IMR-90 (cell line): ENCODE data around the gene SLC22A16. TPM values are rescaled to one million over a fixed set of nuclear protein-coding genes. Genes with fewer than 3 reads are reported as not detected.
"Not testable (repeated sequence)": the region's sequence is repeated elsewhere in the genome, so short reads cannot be mapped to it uniquely, and the experiment has no call there.

Experiments used
- ATAC-seq: fragments of 200-7000 bp; cut with Tn5 transposase; 2 replicates; pipeline ENCODE4 v1.9.1; 2020; ENCODE audit warnings: low read depth, mild to moderate bottlenecking, moderate library complexity
- BruUV-seq: library from RNA; stranded (reverse); fragments of 400-500 nt; replicated peaks from 2 replicates; lab custom pipeline; 2021; lab: Mats Ljungman, UMichigan
- CTCF ChIA-PET: fragments of 300-600 bp; formaldehyde crosslinking; extraction: SDS; loops from one replicate; lab custom pipeline; 2021; ENCODE audit warnings: antibody characterized with exemption; lab: Yijun Ruan, JAX
- POLR2A ChIA-PET: fragments of 300-600 bp; sonication (Branson Sonifier 250); formaldehyde crosslinking; loops from one replicate; lab custom pipeline; 2022; ENCODE audit warnings: antibody characterized with exemption; ENCODE audit not compliant: unreplicated experiment; lab: Charles Lee
- DNase-seq: peaks from one replicate; pipeline ENCODE4 v3.0.0; 2013
- H2AFZ ChIP-seq: replicated peaks from 2 replicates; pipeline ENCODE3; 2013; ENCODE audit warnings: low read length, mild to moderate bottlenecking; ENCODE audit not compliant: poor library complexity
- H2AK5ac ChIP-seq: 2 replicates; pipeline ENCODE4 v1.6.1; 2013; ENCODE audit warnings: low read depth, low read length, inconsistent platforms
- H2AK9ac ChIP-seq: replicated peaks from 2 replicates; pipeline ENCODE3; 2013; ENCODE audit warnings: mild to moderate bottlenecking, low read depth, low read length, moderate library complexity; ENCODE audit not compliant: poor library complexity
- H2BK120ac ChIP-seq: 2 replicates; pipeline ENCODE4 v1.6.1; 2013; ENCODE audit warnings: low read depth, low read length, inconsistent platforms
- H2BK15ac ChIP-seq: 3 replicates; pipeline ENCODE4 v1.6.1; 2013; ENCODE audit warnings: low read depth, low read length, inconsistent platforms
- H2BK20ac ChIP-seq: 2 replicates; pipeline ENCODE4 v1.6.1; 2013; ENCODE audit warnings: low read depth, mild to moderate bottlenecking, inconsistent platforms, low read length, moderate library complexity
- H2BK5ac ChIP-seq: 2 replicates; pipeline ENCODE4 v1.6.1; 2013; ENCODE audit warnings: mild to moderate bottlenecking, low read depth, low read length, inconsistent platforms; ENCODE audit not compliant: poor library complexity, severe bottlenecking
- H3K14ac ChIP-seq: replicated peaks from 2 replicates; pipeline ENCODE4 v1.6.1; 2013; ENCODE audit warnings: low read depth, low read length, inconsistent platforms
- H3K18ac ChIP-seq: 2 replicates; pipeline ENCODE4 v1.6.1; 2013; ENCODE audit warnings: low read depth, low read length, control low read depth
- H3K23ac ChIP-seq: 2 replicates; pipeline ENCODE4 v1.6.1; 2013; ENCODE audit warnings: low read depth, low read length, inconsistent platforms
- H3K27ac ChIP-seq: 2 replicates; pipeline ENCODE4 v1.5.1; 2013; ENCODE audit warnings: mild to moderate bottlenecking, control low read depth, low read length; ENCODE audit not compliant: insufficient read depth
- H3K27me3 ChIP-seq: 2 replicates; pipeline ENCODE4 v1.6.1; 2013; ENCODE audit warnings: low read length; ENCODE audit not compliant: control insufficient read depth, insufficient read depth
- H3K36me3 ChIP-seq: 2 replicates; pipeline ENCODE4 v1.6.1; 2013; ENCODE audit warnings: low read length, mixed read lengths; ENCODE audit not compliant: control insufficient read depth, insufficient read depth
- H3K4ac ChIP-seq: 2 replicates; pipeline ENCODE4 v1.6.1; 2013; ENCODE audit warnings: low read depth, low read length, inconsistent platforms
- H3K4me1 ChIP-seq: 2 replicates; pipeline ENCODE4 v1.6.1; 2013; ENCODE audit warnings: low read length, mixed read lengths; ENCODE audit not compliant: control insufficient read depth, insufficient read depth
- H3K4me2 ChIP-seq: 2 replicates; pipeline ENCODE4 v1.6.1; 2013; ENCODE audit warnings: low read depth, mild to moderate bottlenecking, control low read depth, low read length, moderate library complexity
- H3K4me3 ChIP-seq: 2 replicates; pipeline ENCODE4 v1.5.1; 2013; ENCODE audit warnings: low read depth, mild to moderate bottlenecking, control low read depth, low read length, moderate library complexity; ENCODE audit not compliant: insufficient read depth
- H3K56ac ChIP-seq: 2 replicates; pipeline ENCODE4 v1.6.1; 2013; ENCODE audit warnings: low read length, inconsistent platforms; ENCODE audit not compliant: insufficient read depth; ENCODE audit errors: extremely low read depth
- H3K79me1 ChIP-seq, 2 experiments: 2 replicates each; pipeline ENCODE4 v1.6.1; 2013; ENCODE audit warnings: low read length in 2 of 2, inconsistent platforms in 1 of 2, low read depth in 1 of 2
- H3K9ac ChIP-seq: 2 replicates; pipeline ENCODE4 v1.6.1; 2013; ENCODE audit warnings: low read depth, low read length, control low read depth
- H3K9me1 ChIP-seq: 2 replicates; pipeline ENCODE4 v1.6.1; 2013; ENCODE audit warnings: low read length, inconsistent platforms; ENCODE audit not compliant: insufficient read depth
- H3K9me3 ChIP-seq: 2 replicates; pipeline ENCODE4 v1.6.1; 2013; ENCODE audit warnings: low read length; ENCODE audit not compliant: control insufficient read depth, insufficient read depth
- H4K20me1 ChIP-seq: 2 replicates; pipeline ENCODE4 v1.6.1; 2013; ENCODE audit warnings: low read length, inconsistent platforms; ENCODE audit not compliant: insufficient read depth
- H4K5ac ChIP-seq: 2 replicates; pipeline ENCODE4 v1.6.1; 2013; ENCODE audit warnings: mild to moderate bottlenecking, low read depth, low read length, control low read depth
- H4K8ac ChIP-seq, 2 experiments: 2 replicates each; pipeline ENCODE4 v1.6.1; 2013; ENCODE audit warnings: low read depth in 2 of 2, low read length in 2 of 2, control low read depth in 1 of 2, inconsistent platforms in 1 of 2
- H4K91ac ChIP-seq: 2 replicates; pipeline ENCODE4 v1.6.1; 2013; ENCODE audit warnings: low read depth, low read length, inconsistent platforms; ENCODE audit not compliant: insufficient read depth
- WGBS, 2 experiments: methylation state at CpG; one replicate each; pipeline versions ENCODE4 v1.1.5 to v1.1.7; 2013; ENCODE audit warnings: missing lambda C conversion rate in 2 of 2; ENCODE audit not compliant: insufficient read length in 1 of 2; ENCODE audit errors: extremely low coverage in 2 of 2; 5-methylcytosine and 5-hydroxymethylcytosine counted together
- dilution Hi-C: fragments of 300-500 bp; cut with HindIII; formaldehyde crosslinking; loops from one replicate; pipeline ENCODE4 v1.14.3; 2018; ENCODE audit warnings: low sequenced_read_pairs; ENCODE audit not compliant: unreplicated experiment
- in situ Hi-C: fragments of 300-500 bp; cut with MboI; formaldehyde crosslinking; loops from 3 replicates; pipeline ENCODE4 v1.14.3; 2019; ENCODE audit warnings: low sequenced_read_pairs, inconsistent platforms, mixed read lengths
- intact Hi-C: fragments of 100-400 bp; cut with micrococcal nuclease; formaldehyde crosslinking; loops from 2 replicates; pipeline ENCODE4 v1.10.0; 2022
- polyA plus RNA-seq, 3 experiments: library from polyadenylated mRNA; depleted of rRNA; stranded (reverse); fragments of >200 nt; gene quantifications; 2 replicates each; pipeline ENCODE4 v1.2.3, GENCODE V29; 2012; ENCODE audit warnings: low replicate concordance in 1 of 3
- total RNA-seq: library from RNA; depleted of rRNA; stranded (reverse); fragments of >200 nt; gene quantifications from 2 replicates; pipeline ENCODE4 v1.2.3, GENCODE V29; 2012

Gene SLC22A16
- total and polyA plus RNA-seq, 2 of the 4 experiments (the other 2 are of a cell fraction) = not detected

- ATAC-seq, H3K27ac ChIP-seq, intact Hi-C loops, H3K79me1 ChIP-seq, H2AK9ac ChIP-seq, H2AFZ ChIP-seq, H3K9ac ChIP-seq, H3K4me1 ChIP-seq, H3K56ac ChIP-seq, CTCF ChIA-PET, H2BK15ac ChIP-seq, H3K18ac ChIP-seq, H4K20me1 ChIP-seq, H3K14ac ChIP-seq, H3K4me2 ChIP-seq, H4K8ac ChIP-seq, dilution Hi-C loops, DNase-seq, in situ Hi-C loops, H3K27me3 ChIP-seq, H3K9me3 ChIP-seq, H2BK5ac ChIP-seq, H2BK120ac ChIP-seq, H3K36me3 ChIP-seq, H3K23ac ChIP-seq, H4K5ac ChIP-seq, H2BK20ac ChIP-seq, H4K91ac ChIP-seq, BruUV-seq, H3K4ac ChIP-seq, H2AK5ac ChIP-seq, H3K9me1 ChIP-seq, POLR2A ChIA-PET, H3K4me3 ChIP-seq: not testable (repeated sequence)
- no CpG with 5 or more reads among the region's 3 CpGs for WGBS, 2 experiments
Observed at GRCh38 chr6:110487968-110488381, 11.6 kb upstream of the SLC22A16 start.
